Measurements from ENCODE around the gene ZNF180. TPM values are rescaled to one million over a fixed set of nuclear protein-coding genes. Genes with fewer than 3 reads are reported as not detected.

ZNF180 gene
- total RNA-seq, 2 experiments from 2014 or later = 8.6 to 14.2 TPM

- H2AFZ ChIP-seq (ENCODE audit: low read length) = no peak overlapping the region
- TF ChIP-seq EZH2phosphoT487 (IDR thresholded peaks at IDR 0.05; ENCODE audit: borderline replicate concordance, low read depth, low read length) (no peak), CTCF (conservative IDR thresholded peaks at IDR 0.05; ENCODE audit: low read length) (no peak)
- H3K4me1 ChIP-seq (ENCODE audit: insufficient read depth, low read length, poor library complexity, severe bottlenecking) = no peaks in the 10 kb centered on the region
- intact Hi-C loops (cut with micrococcal nuclease; ENCODE audit: unreplicated experiment) = no loop called here
- no peaks in the 10 kb centered on the region for H3K9me3 ChIP-seq (ENCODE audit: low read length)
- no peak overlapping the region for H3K4me2 ChIP-seq (ENCODE audit: low read length)
- BruUV-seq (replicated peaks) = no TSS peak
- no peaks in the 10 kb centered on the region for H3K9me2 ChIP-seq (ENCODE audit: insufficient read depth, low read length)
- H3K27ac ChIP-seq (ENCODE audit: low read depth, low read length, poor library complexity, severe bottlenecking) = no peak overlapping the region
- CTCF ChIA-PET (ENCODE audit: unreplicated experiment) = no interaction called here
- no peaks in the 10 kb centered on the region for H4K20me1 ChIP-seq (ENCODE audit: insufficient read depth, low read length)
- POLR2A ChIA-PET = no interaction called here
- no peaks in the 10 kb centered on the region for H3K36me3 ChIP-seq (ENCODE audit: insufficient read depth, low read length)
- H3K79me2 ChIP-seq (ENCODE audit: insufficient read depth, low read depth, low read length) = no peaks in the 10 kb centered on the region
- H3K4me3 ChIP-seq (ENCODE audit: low read depth, low read length, poor library complexity, severe bottlenecking) = no peak overlapping the region
- DNase-seq (ENCODE audit: low spot score) = no peak
These were observed 32.5 kb upstream of the ZNF180 start for GRCh38 chr19:44532819-44533218.

- Histone ChIP-seq H3K79me2 (ENCODE audit: insufficient read depth, low read depth, low read length) (no peaks in the 10 kb centered on the region), H3K9me3 (ENCODE audit: low read length) (no peaks in the 10 kb centered on the region), H3K27ac (ENCODE audit: low read depth, low read length, poor library complexity, severe bottlenecking) (no peak overlapping the region), H3K36me3 (ENCODE audit: insufficient read depth, low read length) (no peaks in the 10 kb centered on the region), H3K4me1 (ENCODE audit: insufficient read depth, low read length, poor library complexity, severe bottlenecking) (no peaks in the 10 kb centered on the region), H3K4me3 (ENCODE audit: low read depth, low read length, poor library complexity, severe bottlenecking) (no peak overlapping the region), H3K4me2 (ENCODE audit: low read length) (no peak overlapping the region), H3K9me2 (ENCODE audit: insufficient read depth, low read length) (no peaks in the 10 kb centered on the region), H4K20me1 (ENCODE audit: insufficient read depth, low read length) (no peaks in the 10 kb centered on the region), H2AFZ (ENCODE audit: low read length) (no peak overlapping the region)
- DNase-seq (ENCODE audit: low spot score) = no peak
- CTCF ChIA-PET (ENCODE audit: unreplicated experiment) = no interaction called here
- intact Hi-C loops (cut with micrococcal nuclease; ENCODE audit: unreplicated experiment) = no loop called here
- BruUV-seq (replicated peaks) = no TSS peak
- POLR2A ChIA-PET = no interaction called here
- TF ChIP-seq EZH2phosphoT487 (IDR thresholded peaks at IDR 0.05; ENCODE audit: borderline replicate concordance, low read depth, low read length) (no peak), CTCF (conservative IDR thresholded peaks at IDR 0.05; ENCODE audit: low read length) (no peak)
These were observed 30.5 kb upstream of the ZNF180 start for GRCh38 chr19:44530777-44531176.

GRCh38 chr19:44529536-44529935, 29.2 kb upstream of the ZNF180 start, which contains the start of gene CEACAM20:
Gene CEACAM20, minus strand, starts transcription at chr19:44529675. Its CDS starts 166 bp downstream, at chr19:44529509.
- Histone ChIP-seq H3K4me2 (ENCODE audit: low read length) (no peak within 1 kb of the TSS), H3K36me3 (ENCODE audit: insufficient read depth, low read length) (no peaks in the 10 kb centered on the region), H3K27ac (ENCODE audit: low read depth, low read length, poor library complexity, severe bottlenecking) (no peak within 1 kb of the TSS), H3K4me3 (ENCODE audit: low read depth, low read length, poor library complexity, severe bottlenecking) (no peak within 1 kb of the TSS), H3K9me3 (ENCODE audit: low read length) (no peaks in the 10 kb centered on the region), H2AFZ (ENCODE audit: low read length) (no peak within 1 kb of the TSS), H3K4me1 (ENCODE audit: insufficient read depth, low read length, poor library complexity, severe bottlenecking) (no peaks in the 10 kb centered on the region), H4K20me1 (ENCODE audit: insufficient read depth, low read length) (no peaks in the 10 kb centered on the region), H3K79me2 (ENCODE audit: insufficient read depth, low read depth, low read length) (no peaks in the 10 kb centered on the region), H3K9me2 (ENCODE audit: insufficient read depth, low read length) (no peaks in the 10 kb centered on the region)
- CTCF ChIA-PET (ENCODE audit: unreplicated experiment) = no interaction called here
- no TSS peak for BruUV-seq (replicated peaks)
- no peak for TF ChIP-seq CTCF (conservative IDR thresholded peaks at IDR 0.05; ENCODE audit: low read length)
- TF ChIP-seq EZH2phosphoT487 (IDR thresholded peaks at IDR 0.05; ENCODE audit: borderline replicate concordance, low read depth, low read length) = no peak
- DNase-seq (ENCODE audit: low spot score) = no peak
- POLR2A ChIA-PET = no interaction called here
- intact Hi-C loops (cut with micrococcal nuclease; ENCODE audit: unreplicated experiment) = no loop called here

All from OCI-LY7 (cell line).